HUES6 (cell line): Measurements from ENCODE around the gene CROCC.
"Not testable (repeated sequence)": the region's sequence is repeated elsewhere in the genome, so short reads cannot be mapped to it uniquely, and the experiment has no call there.

Experiments
- H3K27ac ChIP-seq: 2 replicates; pipeline ENCODE4 v1.7.0; 2013; ENCODE audit warnings: low read depth, mild to moderate bottlenecking, low read length, inconsistent platforms
- H3K27me3 ChIP-seq: 2 replicates; pipeline ENCODE4 v1.6.1; 2013; ENCODE audit warnings: low read length; ENCODE audit not compliant: control insufficient read depth, insufficient read depth
- H3K36me3 ChIP-seq: 2 replicates; pipeline ENCODE4 v1.6.1; 2013; ENCODE audit warnings: low read length; ENCODE audit not compliant: control insufficient read depth, insufficient read depth
- H3K4me1 ChIP-seq: 2 replicates; pipeline ENCODE4 v1.6.1; 2013; ENCODE audit warnings: low read length; ENCODE audit not compliant: control insufficient read depth, insufficient read depth
- H3K4me3 ChIP-seq: 2 replicates; pipeline ENCODE4 v1.5.1; 2013; ENCODE audit warnings: low read depth, low read length
- H3K9ac ChIP-seq: one replicate; pipeline ENCODE4 v1.6.1; 2013; ENCODE audit warnings: mild to moderate bottlenecking, low read length
- H3K9me3 ChIP-seq: 2 replicates; pipeline ENCODE4 v1.6.1; 2013; ENCODE audit warnings: low read depth, low read length; ENCODE audit not compliant: control insufficient read depth, insufficient read depth

Gene CROCC

GRCh38 chr1:16912742-16913141 is 9.0 kb upstream of the CROCC start:
- H3K27ac ChIP-seq, H3K4me3 ChIP-seq, H3K9me3 ChIP-seq, H3K9ac ChIP-seq, H3K36me3 ChIP-seq, H3K4me1 ChIP-seq, H3K27me3 ChIP-seq: not testable (repeated sequence)

GRCh38 chr1:16913181-16913832 is 8.4 kb upstream of the CROCC start:
- peaks cover 9% of the 10 kb centered on the region for H3K4me1 ChIP-seq
- H3K4me3 ChIP-seq, result peak overlapping the region; percentile 72
- no peaks in the 10 kb centered on the region for H3K9me3 ChIP-seq
- no peaks in the 10 kb centered on the region for H3K36me3 ChIP-seq
- no peaks in the 10 kb centered on the region for H3K27me3 ChIP-seq
- peak overlapping the region; percentile 65 for H3K9ac ChIP-seq
- H3K27ac ChIP-seq, result no peak overlapping the region

GRCh38 chr1:16913833-16914662 is 7.7 kb upstream of the CROCC start:
- H3K27ac ChIP-seq, result no peak overlapping the region

GRCh38 chr1:16914928-16915626 is 6.7 kb upstream of the CROCC start:
- not testable (repeated sequence) for H3K36me3 ChIP-seq, H3K27me3 ChIP-seq, H3K9me3 ChIP-seq, H3K27ac ChIP-seq, H3K9ac ChIP-seq
- peak overlapping the region; percentile 82 for H3K4me3 ChIP-seq
- H3K4me1 ChIP-seq, result peaks cover 11% of the 10 kb centered on the region

More at GRCh38 chr1:16913833-16914662, 7.7 kb upstream of the CROCC start:
- Histone ChIP-seq H3K4me1 (peaks cover 9% of the 10 kb centered on the region), H3K9ac (peak overlapping the region; percentile 83), H3K27me3 (no peaks in the 10 kb centered on the region), H3K4me3 (peak overlapping the region; percentile 82), H3K36me3 (no peaks in the 10 kb centered on the region), H3K9me3 (no peaks in the 10 kb centered on the region)

- H3K9ac ChIP-seq, result no peak overlapping the region
- no peaks in the 10 kb centered on the region for H3K9me3 ChIP-seq
- H3K27ac ChIP-seq, result no peak overlapping the region
- no peaks in the 10 kb centered on the region for H3K27me3 ChIP-seq
- peaks cover 11% of the 10 kb centered on the region for H3K4me1 ChIP-seq
- H3K4me3 ChIP-seq, result no peak overlapping the region
- H3K36me3 ChIP-seq, result no peaks in the 10 kb centered on the region
Measured at GRCh38 chr1:16915627-16915973, 6.1 kb upstream of the CROCC start.

- H3K4me1 ChIP-seq, result peaks cover 15% of the 10 kb centered on the region
- not testable (repeated sequence) for H3K27me3 ChIP-seq, H3K4me3 ChIP-seq, H3K27ac ChIP-seq, H3K9me3 ChIP-seq, H3K36me3 ChIP-seq, H3K9ac ChIP-seq
Measured at GRCh38 chr1:16916036-16916880, 5.5 kb upstream of the CROCC start.

GRCh38 chr1:16918371-16918770 is 3.4 kb upstream of the CROCC start:
- Histone ChIP-seq H3K9ac (no peak overlapping the region), H3K27ac (no peak overlapping the region), H3K36me3 (no peaks in the 10 kb centered on the region)

GRCh38 chr1:16918936-16919665 is 2.6 kb upstream of the CROCC start:
- H3K4me1 ChIP-seq, result peaks cover 24% of the 10 kb centered on the region
- H3K4me3 ChIP-seq, H3K36me3 ChIP-seq, H3K27me3 ChIP-seq, H3K9ac ChIP-seq, H3K9me3 ChIP-seq, H3K27ac ChIP-seq: not testable (repeated sequence)

More at GRCh38 chr1:16918371-16918770, 3.4 kb upstream of the CROCC start:
- H3K4me3 ChIP-seq, result no peak overlapping the region
- H3K4me1 ChIP-seq, result peaks cover 26% of the 10 kb centered on the region
- no peaks in the 10 kb centered on the region for H3K27me3 ChIP-seq
- H3K9me3 ChIP-seq, result no peaks in the 10 kb centered on the region

GRCh38 chr1:16920951-16921350 is 780 bp upstream of the CROCC start:
- Histone ChIP-seq H3K27me3 (no peaks in the 10 kb centered on the region), H3K9me3 (no peaks in the 10 kb centered on the region), H3K36me3 (peaks cover 6% of the 10 kb centered on the region; the same call in 1 of the 2 replicates), H3K27ac (no peak overlapping the region), H3K4me1 (peaks cover 23% of the 10 kb centered on the region), H3K9ac (no peak overlapping the region), H3K4me3 (peak overlapping the region; percentile 59; the same call in 1 of the 2 replicates)

GRCh38 chr1:16922466-16922865 is 735 bp downstream of the CROCC start:
- peak overlapping the region; percentile 59 for H3K4me3 ChIP-seq
- H3K9ac ChIP-seq, result peak overlapping the region; percentile 5
- no peak overlapping the region for H3K27ac ChIP-seq

More at GRCh38 chr1:16922466-16922865, 735 bp downstream of the CROCC start:
- Histone ChIP-seq H3K27me3 (no peaks in the 10 kb centered on the region), H3K36me3 (peaks cover 13% of the 10 kb centered on the region; the same call in 1 of the 2 replicates), H3K9me3 (no peaks in the 10 kb centered on the region), H3K4me1 (peaks cover 34% of the 10 kb centered on the region)
